ENCODE measurements around the gene FLRT2. TPM values are rescaled to one million over a fixed set of nuclear protein-coding genes. Genes with fewer than 3 reads are reported as not detected.

The FLRT2 gene
- total RNA-seq, 1 donor from 2014 or later: 168 TPM

GRCh38 chr14:85604714-85605113 lies 74.8 kb downstream of the FLRT2 start:
- Mint-ChIP-seq H3K27ac (ENCODE audit: unreplicated experiment) (peak overlapping the region; percentile 3), H3K36me3 (ENCODE audit: unreplicated experiment) (peaks cover 43% of the 10 kb centered on the region), H3K27me3 (ENCODE audit: unreplicated experiment) (no peaks in the 10 kb centered on the region), H3K9me3 (ENCODE audit: unreplicated experiment) (no peaks in the 10 kb centered on the region), H3K4me3 (ENCODE audit: unreplicated experiment) (no peak overlapping the region), H3K4me1 (ENCODE audit: unreplicated experiment) (peaks cover 36% of the 10 kb centered on the region)
- no peak for DNase-seq (ENCODE audit: extremely low spot score, unreplicated experiment)
- no peak for TF ChIP-seq CTCF (IDR thresholded peaks at IDR 0.05)

- Mint-ChIP-seq H3K4me3 (ENCODE audit: unreplicated experiment) (no peak overlapping the region), H3K36me3 (ENCODE audit: unreplicated experiment) (peaks cover 48% of the 10 kb centered on the region), H3K27me3 (ENCODE audit: unreplicated experiment) (no peaks in the 10 kb centered on the region), H3K9me3 (ENCODE audit: unreplicated experiment) (no peaks in the 10 kb centered on the region), H3K27ac (ENCODE audit: unreplicated experiment) (peak overlapping the region; percentile 67), H3K4me1 (ENCODE audit: unreplicated experiment) (peaks cover 27% of the 10 kb centered on the region)
- no peak for TF ChIP-seq CTCF (IDR thresholded peaks at IDR 0.05)
- DNase-seq (ENCODE audit: extremely low spot score, unreplicated experiment): no peak
Observed at GRCh38 chr14:85607651-85608081, 77.7 kb downstream of the FLRT2 start.

- Mint-ChIP-seq H3K4me3 (ENCODE audit: unreplicated experiment) (no peak overlapping the region), H3K27me3 (ENCODE audit: unreplicated experiment) (no peaks in the 10 kb centered on the region), H3K9me3 (ENCODE audit: unreplicated experiment) (no peaks in the 10 kb centered on the region), H3K27ac (ENCODE audit: unreplicated experiment) (no peak overlapping the region), H3K4me1 (ENCODE audit: unreplicated experiment) (peaks cover 21% of the 10 kb centered on the region), H3K36me3 (ENCODE audit: unreplicated experiment) (peaks cover 32% of the 10 kb centered on the region)
- no peak for TF ChIP-seq CTCF (IDR thresholded peaks at IDR 0.05)
- no peak for DNase-seq (ENCODE audit: extremely low spot score, unreplicated experiment)
Observed at GRCh38 chr14:85613496-85613895, 83.6 kb downstream of the FLRT2 start.

GRCh38 chr14:85616386-85616885 lies 86.5 kb downstream of the FLRT2 start:
- H3K9me3 Mint-ChIP-seq (ENCODE audit: unreplicated experiment): no peaks in the 10 kb centered on the region
- peaks cover 22% of the 10 kb centered on the region for H3K4me1 Mint-ChIP-seq (ENCODE audit: unreplicated experiment)
- no peak for DNase-seq (ENCODE audit: extremely low spot score, unreplicated experiment)
- H3K27me3 Mint-ChIP-seq (ENCODE audit: unreplicated experiment): no peaks in the 10 kb centered on the region
- H3K27ac Mint-ChIP-seq (ENCODE audit: unreplicated experiment): no peak overlapping the region
- H3K36me3 Mint-ChIP-seq (ENCODE audit: unreplicated experiment): peaks cover 32% of the 10 kb centered on the region
- TF ChIP-seq CTCF (IDR thresholded peaks at IDR 0.05): no peak
- no peak overlapping the region for H3K4me3 Mint-ChIP-seq (ENCODE audit: unreplicated experiment)

- H3K36me3 Mint-ChIP-seq (ENCODE audit: unreplicated experiment): peaks cover 33% of the 10 kb centered on the region
- TF ChIP-seq CTCF (IDR thresholded peaks at IDR 0.05): no peak
- no peaks in the 10 kb centered on the region for H3K9me3 Mint-ChIP-seq (ENCODE audit: unreplicated experiment)
- H3K4me1 Mint-ChIP-seq (ENCODE audit: unreplicated experiment): peaks cover 22% of the 10 kb centered on the region
- H3K4me3 Mint-ChIP-seq (ENCODE audit: unreplicated experiment): no peak overlapping the region
- no peak overlapping the region for H3K27ac Mint-ChIP-seq (ENCODE audit: unreplicated experiment)
- no peaks in the 10 kb centered on the region for H3K27me3 Mint-ChIP-seq (ENCODE audit: unreplicated experiment)
- DNase-seq (ENCODE audit: extremely low spot score, unreplicated experiment): no peak
Observed at GRCh38 chr14:85616886-85617285, 86.9 kb downstream of the FLRT2 start.
